ENCODE results near the gene PFDN1. TPM values are rescaled to one million over a fixed set of nuclear protein-coding genes. Genes with fewer than 3 reads are reported as not detected.

Gene PFDN1
- polyA plus RNA-seq, 6 donors from 2014 or later = 110 to 269 (median 140) TPM

- ATAC-seq (ENCODE audit: low read depth in 2 of 2) (no peak), DNase-seq (no peak)
- Mint-ChIP-seq H3K27me3 (peaks cover 0 to 4% (median 0%) of the 10 kb centered on the region in 3 donors), H3K36me3 (no peaks in the 10 kb centered on the region), H3K9me3 (peaks cover 0 to 3% (median 0%) of the 10 kb centered on the region in 7 donors), H3K4me1 (peaks cover 0 to 3% (median 0%) of the 10 kb centered on the region in 3 donors), H3K4me3 (no peak overlapping the region), H3K27ac (peak overlapping the region in 2 of 6 donors; percentile 38 to 39)
These were observed 21.2 kb upstream of the PFDN1 start for GRCh38 chr5:140324041-140324600.

- no peak overlapping the region for H3K27ac Mint-ChIP-seq
- peaks cover 0 to 4% (median 0%) of the 10 kb centered on the region in 3 donors for H3K27me3 Mint-ChIP-seq
- ATAC-seq (ENCODE audit: low read depth in 2 of 2) (no peak), DNase-seq (no peak)
- no peaks in the 10 kb centered on the region for H3K36me3 Mint-ChIP-seq
- no peak overlapping the region for H3K4me3 Mint-ChIP-seq
- peaks cover 0 to 3% (median 0%) of the 10 kb centered on the region in 7 donors for H3K9me3 Mint-ChIP-seq
- peaks cover 0 to 3% (median 0%) of the 10 kb centered on the region in 3 donors for H3K4me1 Mint-ChIP-seq
These were observed 20.1 kb upstream of the PFDN1 start for GRCh38 chr5:140322751-140323731.

GRCh38 chr5:140321796-140322195 lies 18.9 kb upstream of the PFDN1 start:
- Mint-ChIP-seq H3K27ac (no peak overlapping the region), H3K27me3 (peaks cover 0 to 4% (median 0%) of the 10 kb centered on the region in 3 donors), H3K9me3 (peaks cover 0 to 3% (median 0%) of the 10 kb centered on the region in 7 donors), H3K4me3 (no peak overlapping the region), H3K4me1 (peaks cover 0 to 3% (median 0%) of the 10 kb centered on the region in 3 donors), H3K36me3 (no peaks in the 10 kb centered on the region)
- DNase-seq = no peak
- no peak for ATAC-seq (ENCODE audit: low read depth in 2 of 2)

- peaks cover 0 to 3% (median 0%) of the 10 kb centered on the region in 3 donors for H3K4me1 Mint-ChIP-seq
- peaks cover 0 to 4% (median 0%) of the 10 kb centered on the region in 3 donors for H3K27me3 Mint-ChIP-seq
- peaks cover 0 to 3% (median 0%) of the 10 kb centered on the region in 7 donors for H3K9me3 Mint-ChIP-seq
These were observed 16.9 kb upstream of the PFDN1 start for GRCh38 chr5:140319833-140320232.

GRCh38 chr5:140318792-140319191 lies 15.9 kb upstream of the PFDN1 start:
- no peak for DNase-seq
- H3K4me1 Mint-ChIP-seq = peaks cover 0 to 3% (median 0%) of the 10 kb centered on the region in 3 donors
- no peak overlapping the region for H3K27ac Mint-ChIP-seq
- H3K9me3 Mint-ChIP-seq = peaks cover 0 to 3% (median 0%) of the 10 kb centered on the region in 7 donors
- no peak overlapping the region for H3K4me3 Mint-ChIP-seq
- peaks cover 0 to 4% (median 0%) of the 10 kb centered on the region in 3 donors for H3K27me3 Mint-ChIP-seq
- no peak for ATAC-seq (ENCODE audit: low read depth in 2 of 2)
- no peaks in the 10 kb centered on the region for H3K36me3 Mint-ChIP-seq

More at GRCh38 chr5:140319833-140320232, 16.9 kb upstream of the PFDN1 start:
- DNase-seq (no peak), ATAC-seq (ENCODE audit: low read depth in 2 of 2) (no peak)
- Mint-ChIP-seq H3K4me3 (no peak overlapping the region), H3K27ac (no peak overlapping the region), H3K36me3 (no peaks in the 10 kb centered on the region)

GRCh38 chr5:140317859-140318258 lies 15.0 kb upstream of the PFDN1 start:
- H3K27me3 Mint-ChIP-seq = peaks cover 0 to 4% (median 0%) of the 10 kb centered on the region in 3 donors
- peak overlapping the region in 1 of 6 donors; percentile 82 for H3K27ac Mint-ChIP-seq
- peaks cover 0 to 3% (median 0%) of the 10 kb centered on the region in 3 donors for H3K4me1 Mint-ChIP-seq
- no peak overlapping the region for H3K4me3 Mint-ChIP-seq
- H3K36me3 Mint-ChIP-seq = no peaks in the 10 kb centered on the region
- ATAC-seq (ENCODE audit: low read depth in 2 of 2) (no peak), DNase-seq (no peak)
- peaks cover 0 to 3% (median 0%) of the 10 kb centered on the region in 7 donors for H3K9me3 Mint-ChIP-seq

GRCh38 chr5:140312791-140313189 lies 9.9 kb upstream of the PFDN1 start:
- no peak overlapping the region for H3K27ac Mint-ChIP-seq
- no peaks in the 10 kb centered on the region for H3K9me3 Mint-ChIP-seq
- ATAC-seq (ENCODE audit: low read depth in 2 of 2) (no peak), DNase-seq (no peak)
- H3K4me1 Mint-ChIP-seq = no peaks in the 10 kb centered on the region
- no peak overlapping the region for H3K4me3 Mint-ChIP-seq
- no peaks in the 10 kb centered on the region for H3K36me3 Mint-ChIP-seq
- H3K27me3 Mint-ChIP-seq = peaks cover 12 to 16% (median 15%) of the 10 kb centered on the region in 3 donors

GRCh38 chr5:140312067-140312790 lies 9.3 kb upstream of the PFDN1 start:
- Mint-ChIP-seq H3K36me3 (no peaks in the 10 kb centered on the region), H3K27me3 (peaks cover 12 to 16% (median 15%) of the 10 kb centered on the region in 3 donors), H3K9me3 (no peaks in the 10 kb centered on the region), H3K4me3 (peak overlapping the region in 1 of 8 donors; percentile 52), H3K4me1 (no peaks in the 10 kb centered on the region), H3K27ac (peak overlapping the region in 1 of 6 donors; percentile 22)
- no peak for DNase-seq
- ATAC-seq (ENCODE audit: low read depth in 2 of 2) = no peak

GRCh38 chr5:140311011-140311467 lies 8.1 kb upstream of the PFDN1 start:
- Mint-ChIP-seq H3K4me1 (no peaks in the 10 kb centered on the region), H3K9me3 (peaks cover 0 to 2% (median 0%) of the 10 kb centered on the region in 7 donors), H3K27me3 (peaks cover 16 to 21% (median 19%) of the 10 kb centered on the region in 3 donors), H3K36me3 (no peaks in the 10 kb centered on the region), H3K4me3 (no peak overlapping the region), H3K27ac (no peak overlapping the region)
- DNase-seq (no peak), ATAC-seq (ENCODE audit: low read depth in 2 of 2) (no peak)

GRCh38 chr5:140310434-140310833 lies 7.5 kb upstream of the PFDN1 start:
- peaks cover 0 to 2% (median 0%) of the 10 kb centered on the region in 7 donors for H3K9me3 Mint-ChIP-seq
- no peak overlapping the region for H3K4me3 Mint-ChIP-seq
- no peaks in the 10 kb centered on the region for H3K36me3 Mint-ChIP-seq
- no peaks in the 10 kb centered on the region for H3K4me1 Mint-ChIP-seq
- peaks cover 18 to 22% (median 20%) of the 10 kb centered on the region in 3 donors for H3K27me3 Mint-ChIP-seq
- no peak overlapping the region for H3K27ac Mint-ChIP-seq
- DNase-seq (no peak), ATAC-seq (ENCODE audit: low read depth in 2 of 2) (no peak)

- DNase-seq = no peak
- Mint-ChIP-seq H3K4me3 (no peak overlapping the region), H3K27ac (peak overlapping the region in 1 of 6 donors; percentile 0)
These were observed 6.9 kb upstream of the PFDN1 start for GRCh38 chr5:140309706-140310249.

GRCh38 chr5:140305471-140305870 lies 2.6 kb upstream of the PFDN1 start:
- DNase-seq = no peak
- H3K27me3 Mint-ChIP-seq = peaks cover 11 to 20% (median 14%) of the 10 kb centered on the region in 3 donors
- H3K36me3 Mint-ChIP-seq = no peaks in the 10 kb centered on the region
- ATAC-seq (ENCODE audit: low read depth in 2 of 2) = no peak
- H3K4me3 Mint-ChIP-seq = peak overlapping the region in 2 of 8 donors; percentile 29 to 68
- H3K9me3 Mint-ChIP-seq = peaks cover 0 to 2% (median 0%) of the 10 kb centered on the region in 7 donors
- peaks cover 12 to 17% (median 17%) of the 10 kb centered on the region in 3 donors for H3K4me1 Mint-ChIP-seq
- H3K27ac Mint-ChIP-seq = peak overlapping the region in 1 of 6 donors; percentile 53

More at GRCh38 chr5:140309706-140310249, 6.9 kb upstream of the PFDN1 start:
- Mint-ChIP-seq H3K4me1 (no peaks in the 10 kb centered on the region), H3K9me3 (peaks cover 0 to 2% (median 0%) of the 10 kb centered on the region in 7 donors), H3K27me3 (peaks cover 18 to 22% (median 20%) of the 10 kb centered on the region in 3 donors), H3K36me3 (no peaks in the 10 kb centered on the region)
- ATAC-seq (ENCODE audit: low read depth in 2 of 2) = no peak

Data from naive B cell (primary cell).